HCT116 (cell line): Measurements from ENCODE around the gene KNSTRN. TPM values are rescaled to one million over a fixed set of nuclear protein-coding genes. Genes with fewer than 3 reads are reported as not detected.

Experiments used
- ATAC-seq: fragments of 200-7000 bp; cut with Tn5 transposase; 2 replicates; pipeline ENCODE4 v1.9.1; 2020; ENCODE audit warnings: mild to moderate bottlenecking, moderate library complexity
- BruUV-seq: library from RNA; stranded (reverse); fragments of 400-500 nt; replicated peaks from 2 replicates; lab custom pipeline; 2021; lab: Mats Ljungman, UMichigan
- CTCF ChIA-PET: fragments of 300-600 bp; sonication (Branson Sonifier 250); formaldehyde crosslinking; loops from one replicate; lab custom pipeline; 2021; ENCODE audit warnings: antibody characterized with exemption; lab: Charles Lee
- POLR2A ChIA-PET: fragments of 300-600, 350-600 bp; sonication (Branson Sonifier 250); formaldehyde crosslinking; loops from one replicate; lab custom pipeline; 2021; ENCODE audit warnings: antibody characterized with exemption; lab: Charles Lee
- RAD21 ChIA-PET, 2 experiments: fragments of 300-600 bp; sonication (Branson Sonifier 250); formaldehyde crosslinking; loops; one replicate each; lab custom pipeline; 2023; ENCODE audit warnings: low total read pairs in 2 of 2; ENCODE audit not compliant: uncharacterized antibody in 2 of 2, unreplicated experiment in 2 of 2, low non-redundant PET in 1 of 2; lab: Charles Lee
- DNase-seq: peaks from one replicate; pipeline ENCODE4 v3.0.0-alpha.2; 2010; ENCODE audit warnings: low read depth, low spot score
- H2AFZ ChIP-seq: fragments of 200-600 bp; shearing (Covaris generic), sonication (generic); 2 replicates; pipeline ENCODE4 v1.6.1; 2017; ENCODE audit warnings: low read depth, mixed run types, mixed read lengths, antibody characterized with exemption, low read length; ENCODE audit not compliant: poor library complexity, severe bottlenecking
- H3K27ac ChIP-seq: 2 replicates; pipeline ENCODE4 v1.5.1; 2012; ENCODE audit warnings: low read depth, low read length
- H3K27me3 ChIP-seq: fragments of 200-600 bp; sonication (generic); 2 replicates; pipeline ENCODE4 v1.6.1; 2016; ENCODE audit warnings: mixed run types, low read length, mixed read lengths; ENCODE audit not compliant: insufficient read depth
- H3K36me3 ChIP-seq, 2 experiments: fragments of 200-500 bp in 1 of 2; fragments of 200-600 bp in 1 of 2; sonication (Bioruptor generic) in 1 of 2; sonication (generic) in 1 of 2; 2 replicates each; pipeline versions ENCODE4 v1.5.1 to v1.6.1; 2014 to 2016; ENCODE audit warnings: low read length in 2 of 2, inconsistent platforms in 1 of 2, mixed read lengths in 1 of 2, mixed run types in 1 of 2; ENCODE audit not compliant: insufficient read depth in 2 of 2, control insufficient read depth in 1 of 2
- H3K4me1 ChIP-seq, 2 experiments: fragments of 200-600 bp in 1 of 2; sonication (generic) in 1 of 2; 2 replicates each; pipeline versions ENCODE4 v1.5.1 to v1.6.1; 2012 to 2017; ENCODE audit warnings: low read length in 2 of 2, inconsistent platforms in 1 of 2, mild to moderate bottlenecking in 1 of 2, mixed read lengths in 1 of 2, mixed run types in 1 of 2, moderate library complexity in 1 of 2; ENCODE audit not compliant: insufficient read depth in 2 of 2, control insufficient read depth in 1 of 2
- H3K4me2 ChIP-seq: fragments of 200-600 bp; sonication (generic); 2 replicates; pipeline ENCODE4 v1.6.1; 2017; ENCODE audit warnings: mixed run types, low read length, mixed read lengths
- H3K4me3 ChIP-seq, 2 experiments: fragments of 200-600 bp in 1 of 2; sonication (generic) in 1 of 2; replicated peaks in 1 of 2; 2 replicates each; pipeline ENCODE4 v1.5.1; 2011 to 2016; ENCODE audit warnings: low read length in 2 of 2, control low read depth in 1 of 2, low read depth in 1 of 2, mild to moderate bottlenecking in 1 of 2, mixed read lengths in 1 of 2, mixed run types in 1 of 2
- H3K79me2 ChIP-seq: fragments of 200-600 bp; sonication (generic); 2 replicates; pipeline ENCODE4 v1.6.1; 2017; ENCODE audit warnings: mild to moderate bottlenecking, mixed run types, low read length, moderate library complexity, mixed read lengths; ENCODE audit not compliant: insufficient read depth
- H3K9ac ChIP-seq: fragments of 200-600 bp; sonication (generic); 2 replicates; pipeline ENCODE4 v1.6.1; 2016; ENCODE audit warnings: low read length, mixed read lengths
- H3K9me2 ChIP-seq: fragments of 200-600 bp; sonication (generic), shearing (Covaris generic); 2 replicates; pipeline ENCODE4 v1.6.1; 2017; ENCODE audit warnings: mixed run types, mild to moderate bottlenecking, moderate library complexity; ENCODE audit not compliant: insufficient read depth
- H3K9me3 ChIP-seq, 2 experiments: fragments of 200-500 bp in 1 of 2; fragments of 200-600 bp in 1 of 2; sonication (Bioruptor generic) in 1 of 2; sonication (generic) in 1 of 2; 2 replicates each; pipeline ENCODE4 v1.6.1; 2014 to 2017; ENCODE audit warnings: low read length in 2 of 2, mixed read lengths in 2 of 2, inconsistent platforms in 1 of 2, low read depth in 1 of 2, mild to moderate bottlenecking in 1 of 2, mixed run types in 1 of 2, moderate library complexity in 1 of 2; ENCODE audit not compliant: control insufficient read depth in 1 of 2, insufficient read depth in 1 of 2
- H4K20me1 ChIP-seq: fragments of 200-600 bp; sonication (generic), shearing (Covaris generic); 2 replicates; pipeline ENCODE4 v1.6.1; 2017; ENCODE audit warnings: mixed run types, mild to moderate bottlenecking, moderate library complexity; ENCODE audit not compliant: insufficient read depth
- CBX3 ChIP-seq: IDR thresholded peaks from 2 replicates; pipeline ENCODE4 v1.6.1; 2012; ENCODE audit warnings: low read depth
- EGR1 ChIP-seq: IDR thresholded peaks from 2 replicates; pipeline ENCODE4 v1.6.1; 2012; ENCODE audit warnings: low read depth
- MAX ChIP-seq: IDR thresholded peaks from 2 replicates; pipeline ENCODE4 v1.6.1; 2012
- POLR2A ChIP-seq: IDR thresholded peaks from 2 replicates; pipeline ENCODE4 v1.7.0; 2011; ENCODE audit warnings: borderline replicate concordance; ENCODE audit not compliant: insufficient read depth, insufficient read length; ENCODE audit errors: extremely low read depth
- REST ChIP-seq: IDR thresholded peaks from 2 replicates; pipeline ENCODE4 v1.6.1; 2012; ENCODE audit warnings: low read depth
- SP1 ChIP-seq: IDR thresholded peaks from 2 replicates; pipeline ENCODE4 v1.6.1; 2012; ENCODE audit warnings: low read depth
- SRF ChIP-seq: IDR thresholded peaks from 2 replicates; pipeline ENCODE4 v1.6.1; 2012; ENCODE audit warnings: low read depth
- YY1 ChIP-seq: IDR thresholded peaks from 2 replicates; pipeline ENCODE4 v1.6.1; 2011; ENCODE audit warnings: low read length, low read depth, moderate library complexity, mild to moderate bottlenecking; ENCODE audit not compliant: insufficient replicate concordance; ENCODE audit errors: extremely low read depth
- ZBTB33 ChIP-seq: IDR thresholded peaks from 2 replicates; pipeline ENCODE4 v1.6.1; 2011; ENCODE audit warnings: mild to moderate bottlenecking, low read length, moderate library complexity; ENCODE audit not compliant: insufficient replicate concordance; ENCODE audit errors: extremely low read depth
- intact Hi-C: fragments of 100-400 bp; cut with micrococcal nuclease; formaldehyde crosslinking; loops from 2 replicates; pipeline ENCODE4 v1.10.0; 2022
- total RNA-seq: library from RNA; stranded (reverse); gene quantifications from one replicate; pipeline ENCODE4 v1.2.1, GENCODE V29; 2021; ENCODE audit not compliant: unreplicated experiment

KNSTRN gene
- total RNA-seq, 1 experiment from 2014 or later, result 84.1 TPM

GRCh38 chr15:40369474-40369869, 13.0 kb upstream of the KNSTRN start:
- H4K20me1 ChIP-seq, result no peaks in the 10 kb centered on the region
- no peak for TF ChIP-seq POLR2A
- TF ChIP-seq SP1, result no peak
- CTCF ChIA-PET, result no interaction called here
- RAD21 ChIA-PET, result no interaction called here
- intact Hi-C loops, result no loop called here
- no peak overlapping the region for H3K9ac ChIP-seq
- ATAC-seq (no peak), DNase-seq (no peak)
- no peaks in the 10 kb centered on the region for H3K36me3 ChIP-seq
- H3K79me2 ChIP-seq, result no peaks in the 10 kb centered on the region
- H3K4me3 ChIP-seq, result no peak overlapping the region
- H3K9me2 ChIP-seq, result no peaks in the 10 kb centered on the region
- H3K4me1 ChIP-seq, result peaks cover 7 to 16% of the 10 kb centered on the region in 2 experiments; a peak in 3 of 4 replicates
- no peaks in the 10 kb centered on the region for H3K27me3 ChIP-seq
- BruUV-seq, result no TSS peak
- no peaks in the 10 kb centered on the region for H3K9me3 ChIP-seq
- POLR2A ChIA-PET, result interaction anchor here (0.8 to 0.9 kb wide), 2 partner anchors 29 to 36 kb away, joined by 3 read pairs; partner anchors contain the start of genes CCDC9B and IVD
- H3K4me2 ChIP-seq, result no peak overlapping the region
- H2AFZ ChIP-seq, result no peak overlapping the region
- H3K27ac ChIP-seq, result no peak overlapping the region

GRCh38 chr15:40369971-40370370, 12.6 kb upstream of the KNSTRN start:
- no peak for ATAC-seq
- CTCF ChIA-PET, result no interaction called here
- POLR2A ChIA-PET, result no interaction called here

More at GRCh38 chr15:40369971-40370370, 12.6 kb upstream of the KNSTRN start:
- no peaks in the 10 kb centered on the region for H3K79me2 ChIP-seq
- peaks cover 7 to 16% of the 10 kb centered on the region in 2 experiments; a peak in 3 of 4 replicates for H3K4me1 ChIP-seq
- H3K4me2 ChIP-seq, result no peak overlapping the region
- TF ChIP-seq REST, result no peak
- TF ChIP-seq CBX3, result no peak
- no peak for TF ChIP-seq SRF
- no peak for TF ChIP-seq ZBTB33
- no peak for TF ChIP-seq YY1
- no peak for TF ChIP-seq SP1
- TF ChIP-seq MAX, result no peak
- TF ChIP-seq POLR2A, result no peak
- no peak for TF ChIP-seq EGR1
- TF ChIP-seq, all 23 proteins: peak for 0
- RAD21 ChIA-PET, result no interaction called here
- Histone ChIP-seq H4K20me1 (no peaks in the 10 kb centered on the region), H3K36me3 (no peaks in the 10 kb centered on the region), H2AFZ (no peak overlapping the region), H3K9me3 (no peaks in the 10 kb centered on the region), H3K9ac (no peak overlapping the region), H3K4me3 (no peak overlapping the region), H3K27ac (no peak overlapping the region), H3K27me3 (no peaks in the 10 kb centered on the region), H3K9me2 (no peaks in the 10 kb centered on the region)
- no peak for DNase-seq
- intact Hi-C loops, result no loop called here
- BruUV-seq, result no TSS peak
